Inflammatory macrophage treated with lipopolysaccharide for 1 hour (primary cell): ENCODE measurements around the gene AGTRAP.

Source experiments
- DNase-seq, 2 donors: peaks; one replicate each; pipeline ENCODE4 v3.0.0-alpha.2; 2020 to 2022

The AGTRAP gene

GRCh38 chr1:11736746-11737639 lies 1.1 kb downstream of the AGTRAP start:
- DNase-seq = peak; percentile 98 to 99

GRCh38 chr1:11738096-11738495 lies 2.2 kb downstream of the AGTRAP start:
- no peak for DNase-seq

DNA sequence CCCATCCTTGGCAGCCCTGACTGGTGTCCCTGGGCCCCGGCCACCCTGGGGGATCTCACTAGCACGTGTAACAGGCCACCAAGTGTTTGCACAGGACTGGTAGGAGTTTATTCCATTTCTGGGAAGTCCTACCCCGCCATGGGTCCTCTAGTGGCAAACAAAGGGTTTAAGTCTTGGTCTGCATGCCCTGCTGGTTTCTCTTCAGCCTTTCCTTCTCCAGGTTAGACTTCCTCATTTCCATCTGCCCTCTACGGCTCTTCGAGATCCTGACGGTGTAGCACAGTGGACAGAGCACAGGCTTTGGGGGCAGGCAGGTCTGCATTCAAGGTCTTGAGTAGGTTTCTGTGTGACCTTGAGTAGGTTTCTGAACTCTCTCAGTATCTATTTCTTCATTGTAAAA lies 2.8 kb downstream of the AGTRAP start:
- DNase-seq = peak; percentile 41 to 43

GRCh38 chr1:11740258-11741192 lies 4.6 kb downstream of the AGTRAP start:
- DNase-seq = no peak

DNA sequence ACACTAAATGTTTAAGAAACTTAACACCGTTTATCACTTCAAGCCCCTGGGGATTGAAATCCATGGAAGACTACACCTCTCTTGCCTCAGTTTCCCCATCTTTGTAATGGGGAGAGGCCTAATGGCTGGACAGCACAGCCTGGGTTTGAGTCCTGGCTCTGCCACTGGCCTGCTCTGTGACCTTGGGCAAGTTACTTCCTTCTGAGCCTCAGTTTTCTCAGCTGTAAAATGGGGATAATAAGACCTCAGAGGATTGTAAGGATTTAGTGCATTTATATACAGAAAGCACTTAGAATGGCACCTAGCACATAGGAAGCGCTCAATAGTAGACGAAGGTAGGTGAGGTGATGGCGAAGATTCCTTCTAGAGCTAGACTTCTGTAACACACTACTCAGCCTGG lies 5.5 kb downstream of the AGTRAP start:
- no peak for DNase-seq

DNA sequence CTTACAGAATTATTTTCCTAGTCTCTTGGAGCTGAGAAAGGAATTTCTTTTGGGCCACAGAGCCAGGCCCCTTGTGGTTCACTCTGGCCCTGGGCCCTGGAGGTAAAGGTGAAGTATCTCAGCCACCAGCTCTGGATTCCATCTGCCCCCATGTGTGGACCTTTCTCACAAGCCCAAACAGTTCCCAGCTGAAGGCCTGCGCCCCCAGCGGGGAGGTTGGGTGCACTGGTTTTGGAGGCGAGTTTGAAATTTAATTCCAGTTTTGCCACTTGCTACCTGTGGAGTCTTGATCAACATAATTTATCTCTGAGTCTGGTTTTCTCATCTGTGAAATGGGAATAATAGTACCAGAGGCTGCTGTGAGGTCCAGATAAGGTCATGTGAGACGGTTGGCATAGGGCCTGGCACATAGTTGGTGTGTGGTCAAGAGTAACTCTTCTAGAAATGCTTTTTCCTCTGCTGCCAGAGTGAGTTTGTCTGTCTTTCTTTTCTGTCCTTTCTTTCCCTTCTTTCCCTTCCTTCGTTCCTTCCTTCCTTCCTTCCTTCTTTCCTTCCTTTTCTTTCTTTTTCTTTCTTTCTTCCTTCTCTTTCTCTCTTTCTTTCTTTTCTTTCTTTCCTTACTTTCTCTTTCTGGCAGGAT lies 6.1 kb downstream of the AGTRAP start:
- no peak for DNase-seq

- DNase-seq = no peak
Measured at GRCh38 chr1:11744287-11744686, 8.4 kb downstream of the AGTRAP start.

DNA sequence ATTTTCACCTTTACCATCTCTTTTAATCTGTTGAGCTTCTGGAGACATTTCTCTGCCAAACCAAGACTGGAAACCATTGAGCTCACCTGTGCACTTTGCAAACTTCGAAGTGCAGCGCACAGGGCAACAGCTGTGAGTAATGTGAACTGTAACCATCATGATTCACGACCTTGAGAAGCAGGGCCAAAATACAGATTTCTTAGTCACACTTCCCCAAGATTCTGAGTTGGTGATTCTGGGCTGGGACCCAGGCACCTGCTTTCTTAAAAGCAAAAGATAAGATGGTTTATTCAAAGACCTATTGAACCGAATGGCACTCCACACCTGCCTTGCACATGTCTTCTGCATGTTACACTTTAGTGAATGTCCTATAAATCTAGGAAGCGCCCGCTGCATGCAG lies 10.2 kb downstream of the AGTRAP start:
- DNase-seq = no peak

GRCh38 chr1:11746795-11747487 lies 11.0 kb downstream of the AGTRAP start:
- DNase-seq = no peak

- DNase-seq = no peak
Measured at GRCh38 chr1:11748294-11749202, 12.6 kb downstream of the AGTRAP start.

GRCh38 chr1:11749203-11749689 lies 13.3 kb downstream of the AGTRAP start:
- peak; percentile 31 to 53 for DNase-seq

DNA sequence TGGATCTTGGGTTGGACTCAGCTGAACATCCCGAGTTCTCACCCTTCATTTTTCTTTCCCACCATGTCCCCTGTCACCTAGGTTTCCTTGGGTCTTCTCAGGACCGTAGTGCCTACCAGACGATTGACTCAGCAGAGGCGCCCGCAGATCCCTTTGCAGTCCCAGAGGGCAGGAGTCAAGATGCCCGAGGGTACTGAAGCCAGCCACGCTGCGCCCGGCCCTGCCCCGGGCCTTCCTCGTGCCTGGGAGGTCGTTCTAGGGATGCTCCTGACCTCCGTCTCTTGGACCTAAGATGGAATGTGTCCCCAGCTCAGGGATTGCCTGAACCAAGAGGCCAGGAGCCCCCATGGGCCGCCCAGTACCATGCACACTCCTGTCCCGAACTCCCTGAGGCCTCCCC lies 14.1 kb downstream of the AGTRAP start:
- DNase-seq = no peak

GRCh38 chr1:11751087-11751486 lies 15.2 kb downstream of the AGTRAP start:
- no peak for DNase-seq

DNA sequence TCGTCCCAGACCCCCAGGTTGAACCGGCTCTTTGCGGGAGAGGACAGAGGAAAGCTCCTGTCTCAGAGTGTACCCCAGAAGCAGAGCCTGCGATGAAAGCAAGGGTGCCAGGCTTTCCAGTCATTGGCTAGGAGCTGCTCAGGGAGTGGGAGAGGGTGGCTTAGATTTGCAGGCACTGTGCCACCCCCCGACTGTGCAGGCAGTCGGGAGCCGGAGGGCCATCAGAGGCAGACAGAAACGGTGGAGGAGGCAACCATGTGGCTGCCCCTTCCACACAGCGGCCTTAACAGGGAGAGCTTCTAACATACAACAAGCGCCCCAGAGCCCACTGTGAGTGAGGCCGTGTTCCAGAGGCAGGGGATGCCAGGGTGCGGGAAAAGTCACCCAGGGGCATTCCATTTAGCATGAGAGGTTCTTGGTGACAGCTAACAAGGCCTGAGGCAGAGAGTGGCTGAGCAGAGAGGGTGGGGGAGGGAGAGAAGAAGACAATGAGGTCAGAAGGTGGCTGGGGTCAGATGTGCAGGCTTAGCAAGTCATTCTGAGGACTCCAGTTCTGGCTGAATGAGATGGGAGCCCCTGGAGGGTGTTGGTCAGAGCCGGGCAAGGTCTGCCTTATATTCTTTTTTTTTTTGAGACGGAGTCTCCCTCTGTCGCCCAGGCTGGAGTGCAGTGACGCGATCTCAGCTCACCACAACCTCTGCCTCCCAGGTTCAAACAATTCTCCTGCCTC lies 16.6 kb downstream of the AGTRAP start:
- no peak for DNase-seq

- DNase-seq = no peak
Measured at GRCh38 chr1:11753555-11754208, 17.7 kb downstream of the AGTRAP start.

GRCh38 chr1:11757047-11757446 lies 21.1 kb downstream of the AGTRAP start:
- DNase-seq = no peak

GRCh38 chr1:11759791-11760190 lies 23.9 kb downstream of the AGTRAP start:
- no peak for DNase-seq

- DNase-seq = no peak
Measured at GRCh38 chr1:11761285-11761684, 25.3 kb downstream of the AGTRAP start.

- no peak for DNase-seq
Measured at GRCh38 chr1:11761988-11762406, 26.1 kb downstream of the AGTRAP start, which contains the start of gene C1orf167. Gene C1orf167, plus strand, starts transcription at chr1:11762193. Its CDS starts 2,208 bp downstream, at chr1:11764401.

DNA sequence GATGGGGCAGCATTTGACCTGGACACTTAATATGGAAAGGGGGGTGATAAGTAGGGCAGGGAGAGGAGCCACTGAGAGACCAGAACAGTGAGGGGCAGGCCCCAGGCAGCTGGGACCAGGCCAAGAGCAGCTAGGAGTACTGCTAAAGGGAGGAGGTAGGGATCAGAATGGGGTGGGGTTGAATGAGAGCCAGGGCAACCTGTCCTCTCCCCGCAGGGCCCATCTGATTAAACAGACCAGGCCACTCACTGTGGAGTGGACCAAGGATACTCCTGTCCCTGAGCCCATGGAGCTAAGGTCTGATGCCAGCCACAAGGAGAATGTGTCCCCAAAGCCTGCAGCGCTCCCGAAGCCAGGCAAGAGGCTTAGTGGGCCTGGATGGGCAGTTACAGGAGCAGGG lies 28.2 kb downstream of the AGTRAP start:
- DNase-seq = no peak
